RWPE1 (cell line): ENCODE data around the gene PHOSPHO1.
"Not testable (repeated sequence)": the region's sequence is repeated elsewhere in the genome, so short reads cannot be mapped to it uniquely, and the experiment has no call there.

ENCODE experiments used
- CTCF ChIA-PET: fragments of 350-600 bp; sonication (Branson Sonifier 250); formaldehyde crosslinking; extraction: SDS; loops from one replicate; lab custom pipeline; 2021; lab: Yijun Ruan, JAX
- POLR2A ChIA-PET: fragments of 400-600 bp; formaldehyde crosslinking; extraction: SDS; loops from one replicate; lab custom pipeline; 2020; ENCODE audit warnings: antibody characterized with exemption; ENCODE audit not compliant: low non-redundant PET; lab: Yijun Ruan, JAX
- DNase-seq: peaks from one replicate; pipeline ENCODE4 v3.0.0; 2012; ENCODE audit warnings: low spot score
- H3K27ac ChIP-seq: fragments of 450-650 bp; 2 replicates; pipeline ENCODE4 v1.5.1; 2017
- CTCF ChIP-seq: fragments of 450-650 bp; conservative IDR thresholded peaks from 2 replicates; pipeline ENCODE4 v1.5.1; 2017; ENCODE audit warnings: low read depth, mild to moderate bottlenecking

Gene PHOSPHO1

GRCh38 chr17:49191409-49191916, 39.1 kb downstream of the PHOSPHO1 start:
- H3K27ac ChIP-seq, result peak overlapping the region; percentile 99
- no peak for DNase-seq
- no peak for TF ChIP-seq CTCF
- ChIA-PET CTCF (interaction anchor here (1.1 to 2.3 kb wide), 5 partner anchors 11 to 100 kb away, joined by 3 to 7 read pairs (median 3); no protein-coding TSS in a partner anchor), POLR2A (interaction anchor here (0.7 kb wide), 1 partner anchor 91 kb away, joined by 5 read pairs; no protein-coding TSS in a partner anchor)

- CTCF ChIA-PET, result interaction anchor here (0.9 to 2.3 kb wide), 4 partner anchors 11 to 100 kb away, joined by 3 to 7 read pairs (median 4); no protein-coding TSS in a partner anchor
- DNase-seq, result no peak
- POLR2A ChIA-PET, result no interaction called here
- no peak for TF ChIP-seq CTCF
- peak overlapping the region; percentile 52 for H3K27ac ChIP-seq
Measured at GRCh38 chr17:49190932-49191331, 39.7 kb downstream of the PHOSPHO1 start.

- TF ChIP-seq CTCF, result no peak
- POLR2A ChIA-PET, result no interaction called here
- DNase-seq, result no peak
- H3K27ac ChIP-seq, result no peak overlapping the region
- CTCF ChIA-PET, result no interaction called here
Measured at GRCh38 chr17:49187301-49187700, 43.3 kb downstream of the PHOSPHO1 start.

- H3K27ac ChIP-seq, CTCF ChIA-PET, DNase-seq, POLR2A ChIA-PET: not testable (repeated sequence)
Measured at GRCh38 chr17:49185381-49185780, 45.2 kb downstream of the PHOSPHO1 start.

GRCh38 chr17:49184522-49184921, 46.1 kb downstream of the PHOSPHO1 start:
- POLR2A ChIA-PET, H3K27ac ChIP-seq, DNase-seq, CTCF ChIA-PET: not testable (repeated sequence)

- ChIA-PET CTCF (interaction anchor here (0.5 to 0.6 kb wide), 2 partner anchors 177 to 201 kb away, joined by 3 to 4 read pairs; no protein-coding TSS in a partner anchor), POLR2A (no interaction called here)
- no peak for DNase-seq
- TF ChIP-seq CTCF, result no peak
- no peak overlapping the region for H3K27ac ChIP-seq
Measured at GRCh38 chr17:49183801-49184200, 46.8 kb downstream of the PHOSPHO1 start.

- no peak overlapping the region for H3K27ac ChIP-seq
- DNase-seq, result no peak
- POLR2A ChIA-PET, result no interaction called here
- no peak for TF ChIP-seq CTCF
- CTCF ChIA-PET, result interaction anchor here (0.6 kb wide), 1 partner anchor 177 kb away, joined by 4 read pairs; no protein-coding TSS in a partner anchor
Measured at GRCh38 chr17:49183341-49183740, 47.2 kb downstream of the PHOSPHO1 start.
